GM19438 (cell line): Measurements from ENCODE around the gene TMEM18.

ENCODE experiments used
- ATAC-seq: cut with Tn5 transposase; IDR thresholded peaks from one replicate; pipeline ENCODE4 v1.9.1; 2021; ENCODE audit warnings: low read depth; ENCODE audit not compliant: unreplicated experiment

The TMEM18 gene

DNA sequence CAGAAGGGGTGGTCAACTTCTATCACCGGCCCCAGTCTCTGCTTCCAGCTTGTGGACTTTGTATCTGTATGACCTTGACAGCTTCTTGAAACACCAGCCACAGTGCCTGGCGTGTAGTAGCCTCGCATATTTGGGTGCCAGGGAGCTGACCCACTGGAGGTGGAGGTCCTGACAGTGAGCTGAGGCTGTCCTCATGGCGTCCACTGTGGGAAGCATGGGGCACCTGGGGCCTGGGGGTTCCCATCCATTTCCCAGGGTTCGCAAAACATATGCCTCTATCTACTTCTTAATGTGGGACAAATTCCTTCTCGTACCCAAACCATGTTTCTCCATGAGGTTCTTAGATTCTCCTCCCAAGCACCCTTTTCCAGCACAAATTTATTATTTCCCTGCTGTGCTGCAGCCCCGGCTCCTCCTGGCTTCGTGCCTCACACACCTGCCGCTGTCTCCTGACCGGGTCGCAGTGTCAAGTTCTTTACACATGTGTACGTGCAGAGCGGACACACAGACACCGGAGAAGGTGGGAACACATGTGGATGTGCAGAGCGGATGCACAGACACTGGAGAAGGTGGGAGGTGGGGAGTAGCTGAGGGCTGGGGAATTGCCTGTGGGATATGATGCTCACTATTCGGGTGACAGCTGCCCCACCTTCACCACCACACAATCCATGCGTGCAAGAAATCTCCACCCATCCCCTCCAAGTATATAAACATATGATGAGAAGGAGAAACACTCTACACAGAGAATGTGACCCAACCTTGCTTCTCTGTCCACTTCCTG, 23.4 kb downstream of the TMEM18 start:
- no peak for ATAC-seq

DNA sequence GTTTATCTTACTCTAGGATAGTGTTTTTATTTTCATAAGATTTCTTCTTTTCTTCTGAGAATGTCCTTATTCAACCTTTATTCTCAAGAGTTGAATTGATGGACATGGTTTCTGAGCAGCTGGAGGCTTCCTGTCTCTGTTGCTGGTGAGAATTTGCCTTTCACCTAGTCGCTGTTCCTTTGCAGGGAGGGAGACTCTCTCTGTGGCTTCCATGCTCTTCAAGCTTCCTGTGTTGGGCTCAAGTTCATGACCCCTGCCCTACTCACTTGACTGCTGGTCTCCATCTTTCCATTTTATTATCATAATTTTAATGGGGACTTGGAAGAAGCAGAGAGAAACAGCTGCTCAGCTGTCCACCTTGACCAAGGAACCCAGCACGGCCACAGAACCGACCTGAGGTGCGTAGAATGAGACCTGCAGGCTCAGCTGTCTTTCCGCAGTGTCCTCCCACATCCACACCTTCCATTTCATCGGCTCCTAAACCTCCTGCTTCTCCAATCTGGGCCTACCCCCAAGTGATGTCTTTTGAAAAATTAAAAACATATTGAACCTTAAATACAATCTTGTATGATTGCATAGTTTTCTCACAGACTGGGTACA, 24.2 kb downstream of the TMEM18 start:
- ATAC-seq, result no peak

DNA sequence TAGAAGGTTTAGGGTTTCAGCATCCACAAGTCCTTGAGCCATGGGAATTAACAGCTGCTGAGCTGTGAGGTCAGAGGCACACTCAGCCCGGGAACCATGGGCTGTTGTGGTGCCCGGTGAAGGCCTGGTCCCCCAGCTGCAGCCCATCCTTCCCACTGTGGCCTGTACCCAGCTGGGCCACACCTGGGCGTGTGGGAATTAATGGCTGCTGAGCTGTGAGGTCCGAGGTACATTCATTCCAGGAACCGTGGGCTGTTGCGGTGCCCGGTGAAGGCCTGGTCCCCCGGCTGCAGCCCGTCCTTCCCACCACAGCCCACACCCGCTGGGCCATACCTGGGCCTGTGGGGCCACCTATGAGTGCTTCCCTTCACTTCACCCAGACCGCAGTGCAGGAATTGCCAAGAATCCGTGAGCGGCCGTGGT, 25.2 kb downstream of the TMEM18 start:
- ATAC-seq, result no peak

DNA sequence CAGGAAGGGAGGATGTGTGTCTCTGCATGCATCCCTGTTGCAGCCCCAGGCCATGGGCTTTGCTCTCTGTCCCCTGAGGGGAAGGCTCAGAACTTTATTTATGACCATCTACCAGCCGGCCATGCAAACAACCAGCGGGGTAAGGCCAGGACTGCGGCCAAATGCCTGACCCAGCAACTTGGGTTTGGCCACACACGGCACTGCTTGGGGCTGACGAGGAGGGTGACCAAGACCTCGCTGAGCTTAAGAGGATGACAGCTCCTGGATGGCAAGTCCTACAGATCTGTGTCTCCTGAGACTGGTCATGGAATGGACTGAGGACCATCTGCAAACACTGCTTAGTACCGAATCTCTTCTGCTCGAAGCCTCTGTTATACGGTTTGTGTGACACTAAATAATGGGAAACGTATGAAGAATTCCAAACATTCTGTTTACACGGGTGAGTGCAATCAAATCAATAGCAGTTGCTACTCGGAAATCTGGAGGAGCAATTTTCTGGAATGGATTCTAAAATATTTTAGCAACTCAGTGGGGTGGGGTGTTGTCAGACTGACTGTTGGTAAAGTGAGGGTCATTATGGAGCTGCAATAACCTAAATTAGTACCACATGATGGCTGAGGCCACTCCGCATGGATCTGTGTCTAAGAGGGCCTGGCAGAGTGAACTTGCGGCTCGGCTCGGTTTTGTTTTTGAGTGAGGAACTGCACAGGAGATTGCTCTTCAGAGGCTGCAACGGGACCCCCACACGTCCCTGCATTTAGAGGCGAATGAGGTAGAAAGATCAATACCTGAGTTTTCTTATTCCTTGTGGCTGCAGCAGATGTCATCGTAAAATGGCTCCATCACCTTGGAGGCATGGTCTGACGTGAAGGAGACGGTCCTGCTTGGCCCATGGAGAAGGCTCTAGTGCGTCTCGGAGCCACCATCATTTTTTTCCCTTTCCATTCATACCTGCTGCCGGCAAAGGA, 26.6 kb downstream of the TMEM18 start:
- no peak for ATAC-seq

DNA sequence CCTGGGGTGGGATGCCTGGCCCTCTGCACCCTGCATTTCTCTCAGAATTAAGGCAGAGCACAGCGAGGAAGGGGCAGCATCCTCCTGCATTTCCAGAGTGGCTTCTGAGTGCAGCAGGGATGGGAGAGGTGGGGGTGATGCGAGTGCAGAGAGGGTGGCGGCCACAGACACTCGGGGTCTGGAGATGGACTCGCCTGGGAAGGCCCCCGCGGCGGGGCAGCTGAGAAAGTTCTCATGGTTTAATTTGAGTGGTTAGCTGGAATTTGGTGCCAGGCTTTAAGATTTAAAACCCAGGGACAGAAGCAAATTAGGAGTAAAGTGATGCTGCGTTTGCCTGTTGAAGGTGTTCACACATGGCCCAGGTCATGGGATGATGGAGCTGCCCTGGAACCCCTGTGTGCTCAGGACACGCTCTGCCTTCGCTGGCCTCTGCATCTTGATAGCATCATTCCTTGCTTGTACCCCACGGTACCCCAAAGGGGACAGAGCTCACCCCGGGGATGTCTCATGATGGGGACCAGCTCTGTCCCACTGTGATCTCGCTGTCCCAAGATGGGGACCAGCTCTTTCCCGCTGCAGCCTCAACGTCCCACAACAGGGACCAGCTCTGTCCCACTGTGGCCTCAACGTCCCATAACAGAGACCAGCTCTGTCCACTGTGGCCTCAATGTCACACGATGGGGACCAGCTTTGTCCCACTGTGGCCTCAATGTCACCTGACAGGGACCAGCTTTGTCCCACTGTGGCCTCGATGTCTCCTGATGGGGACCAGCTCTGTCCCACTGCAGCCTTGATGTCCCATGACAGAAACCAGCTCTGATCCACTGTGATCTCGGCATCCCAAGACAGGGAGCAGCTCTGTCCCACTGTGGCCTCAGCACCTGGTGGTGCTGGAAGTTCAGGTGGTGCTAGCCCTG, 27.5 kb downstream of the TMEM18 start:
- ATAC-seq, result no peak

DNA sequence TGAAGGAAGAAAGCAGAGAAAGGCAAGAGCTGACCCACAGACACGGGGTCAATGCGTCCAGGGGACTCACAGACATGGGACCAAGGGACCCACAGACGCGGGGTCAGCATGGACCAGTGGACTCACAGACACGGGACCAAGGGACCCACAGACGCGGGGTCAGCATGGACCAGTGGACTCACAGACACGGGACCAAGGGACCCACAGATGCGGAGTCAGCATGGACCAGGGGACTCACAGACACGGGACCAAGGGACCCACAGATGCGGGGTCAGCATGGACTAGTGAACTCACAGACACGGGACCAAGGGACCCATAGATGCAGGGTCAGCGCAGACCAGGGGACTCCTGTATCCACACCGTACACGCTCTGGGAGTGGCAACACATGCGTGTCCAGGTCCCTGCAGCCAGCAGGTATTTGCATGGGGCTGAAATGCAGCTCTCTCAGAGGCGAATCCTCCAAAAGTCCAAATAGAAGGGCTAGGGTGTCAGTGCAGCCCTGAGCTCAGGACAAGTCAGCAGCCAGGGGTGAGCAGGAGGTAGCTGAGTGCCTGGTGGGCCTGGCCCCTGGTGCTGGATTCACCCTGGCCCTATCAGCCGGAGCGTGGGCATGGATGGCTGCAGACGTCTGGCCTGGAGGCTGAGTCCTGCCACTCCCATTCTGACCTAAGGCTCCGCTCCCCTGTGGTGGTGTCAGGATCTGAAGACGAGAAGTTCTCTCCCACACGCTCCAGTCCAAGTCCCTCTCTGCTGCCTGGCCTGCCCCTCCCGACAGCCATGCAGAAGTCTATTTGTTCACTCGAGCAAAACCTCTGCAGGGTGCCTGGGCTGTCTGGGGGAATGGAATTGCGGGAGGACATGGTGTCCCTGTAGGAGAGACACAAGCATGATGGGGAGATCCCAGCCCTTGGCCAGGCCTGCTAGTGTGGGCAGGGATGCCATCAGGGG, 28.5 kb downstream of the TMEM18 start:
- ATAC-seq, result no peak

DNA sequence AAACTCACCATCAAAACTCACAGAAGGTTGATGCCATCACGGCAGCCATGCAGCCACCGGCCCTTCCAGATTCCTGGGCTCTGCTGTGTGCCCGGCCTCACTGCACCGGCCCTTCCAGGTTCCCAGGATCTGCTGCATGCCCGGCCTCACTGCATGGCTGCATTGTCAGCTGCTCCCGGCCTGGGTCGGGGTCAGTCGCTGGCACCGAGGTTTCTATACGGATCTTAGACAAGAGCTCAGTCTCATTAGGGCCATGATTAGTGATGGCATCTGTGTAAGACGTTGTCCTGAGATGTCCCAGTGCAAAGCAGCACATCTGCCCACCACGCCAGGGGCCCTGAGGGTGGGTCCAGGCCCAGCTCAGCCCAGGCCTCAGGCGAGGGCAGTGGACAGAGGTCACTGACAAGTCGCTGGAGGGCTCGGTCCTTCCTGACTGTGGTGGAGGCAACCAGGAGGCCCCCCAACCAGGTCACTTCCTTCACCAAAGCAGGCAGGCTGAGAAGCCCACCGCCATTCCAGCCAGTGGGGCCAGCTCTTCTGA, 29.4 kb downstream of the TMEM18 start:
- no peak for ATAC-seq

DNA sequence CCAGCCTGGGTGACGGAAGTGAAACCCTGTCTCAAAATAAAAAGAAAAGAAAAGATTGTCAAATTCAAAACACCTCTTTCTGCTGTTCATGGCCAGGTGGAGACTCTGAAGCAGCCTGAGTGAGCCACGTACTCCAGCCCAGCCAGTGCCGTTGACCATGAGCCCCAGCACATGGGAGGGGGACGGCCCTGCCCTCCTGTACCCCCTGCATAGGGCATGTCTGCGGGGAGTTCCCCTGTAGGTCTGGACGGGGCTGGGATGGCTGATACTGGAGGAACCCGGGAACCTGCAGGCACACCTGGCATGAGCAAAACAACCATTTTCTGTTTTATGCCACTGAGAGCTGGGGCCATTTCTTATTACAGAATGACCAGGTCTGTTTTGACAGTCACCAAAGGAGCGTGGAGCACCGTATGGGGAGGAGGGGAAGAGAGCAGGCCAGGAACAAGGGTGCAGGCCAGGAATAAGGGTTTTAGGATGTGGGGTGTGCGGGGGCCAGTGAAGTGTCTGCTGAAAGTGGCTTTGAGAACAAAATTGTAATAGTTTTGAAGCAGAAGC, 30.1 kb downstream of the TMEM18 start:
- ATAC-seq, result no peak

DNA sequence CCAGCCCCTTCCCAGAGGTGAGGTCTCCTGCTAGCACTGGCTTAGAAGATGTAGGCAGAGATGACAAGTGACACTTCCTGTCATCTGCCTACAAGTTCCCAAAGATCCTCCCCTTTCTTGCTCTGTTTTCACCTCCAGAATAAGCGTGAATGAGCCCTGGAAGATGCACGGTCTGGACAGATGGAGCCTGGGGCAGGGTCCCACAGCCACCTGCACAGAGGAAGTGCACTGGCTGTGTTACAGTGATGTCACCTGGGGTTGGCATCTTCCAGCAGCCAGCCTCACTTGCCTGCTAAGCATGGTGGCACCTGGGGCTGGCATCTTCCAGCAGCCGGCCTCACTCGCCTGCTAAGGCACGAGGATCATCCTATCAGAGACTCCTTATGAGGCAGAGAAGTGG, 32.3 kb downstream of the TMEM18 start:
- no peak for ATAC-seq

DNA sequence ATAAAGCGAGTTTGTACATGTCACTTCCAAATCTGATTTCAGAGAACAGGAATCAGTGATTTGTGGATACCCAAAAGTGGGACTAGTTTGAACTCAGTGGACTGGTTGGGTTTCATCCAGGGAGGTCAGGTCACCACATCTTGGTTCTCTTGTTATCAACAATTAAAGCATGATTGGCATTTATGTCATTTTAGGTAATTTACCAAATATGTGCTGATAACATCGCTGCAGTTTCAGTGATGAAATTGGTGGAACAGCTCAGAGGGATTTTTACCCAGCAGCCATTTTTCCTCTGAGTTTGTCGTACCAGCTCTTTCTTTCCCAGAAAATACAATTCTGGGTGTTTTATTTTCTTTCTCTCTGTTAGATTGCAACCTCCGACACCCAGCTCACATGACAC, 33.4 kb downstream of the TMEM18 start:
- no peak for ATAC-seq

DNA sequence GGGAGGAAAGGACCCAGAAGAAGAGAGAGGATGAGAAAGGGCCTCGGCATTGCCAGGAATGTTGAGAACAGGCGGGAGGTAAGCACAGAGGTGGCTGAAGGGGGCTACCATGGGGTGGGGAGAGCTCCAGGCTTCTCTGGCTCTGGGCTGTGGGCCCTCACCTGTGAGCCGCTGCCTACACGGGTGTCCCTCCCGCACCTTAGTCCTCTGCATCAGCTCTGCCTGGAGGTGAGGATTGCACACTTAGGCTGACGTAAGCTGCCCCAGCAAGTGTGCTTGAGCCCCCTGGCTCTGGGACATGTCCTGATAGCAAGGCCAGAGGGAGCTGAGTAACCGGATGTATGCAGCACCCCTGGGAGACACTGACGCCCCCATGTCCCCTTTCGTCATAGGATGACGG, 33.9 kb downstream of the TMEM18 start:
- no peak for ATAC-seq

DNA sequence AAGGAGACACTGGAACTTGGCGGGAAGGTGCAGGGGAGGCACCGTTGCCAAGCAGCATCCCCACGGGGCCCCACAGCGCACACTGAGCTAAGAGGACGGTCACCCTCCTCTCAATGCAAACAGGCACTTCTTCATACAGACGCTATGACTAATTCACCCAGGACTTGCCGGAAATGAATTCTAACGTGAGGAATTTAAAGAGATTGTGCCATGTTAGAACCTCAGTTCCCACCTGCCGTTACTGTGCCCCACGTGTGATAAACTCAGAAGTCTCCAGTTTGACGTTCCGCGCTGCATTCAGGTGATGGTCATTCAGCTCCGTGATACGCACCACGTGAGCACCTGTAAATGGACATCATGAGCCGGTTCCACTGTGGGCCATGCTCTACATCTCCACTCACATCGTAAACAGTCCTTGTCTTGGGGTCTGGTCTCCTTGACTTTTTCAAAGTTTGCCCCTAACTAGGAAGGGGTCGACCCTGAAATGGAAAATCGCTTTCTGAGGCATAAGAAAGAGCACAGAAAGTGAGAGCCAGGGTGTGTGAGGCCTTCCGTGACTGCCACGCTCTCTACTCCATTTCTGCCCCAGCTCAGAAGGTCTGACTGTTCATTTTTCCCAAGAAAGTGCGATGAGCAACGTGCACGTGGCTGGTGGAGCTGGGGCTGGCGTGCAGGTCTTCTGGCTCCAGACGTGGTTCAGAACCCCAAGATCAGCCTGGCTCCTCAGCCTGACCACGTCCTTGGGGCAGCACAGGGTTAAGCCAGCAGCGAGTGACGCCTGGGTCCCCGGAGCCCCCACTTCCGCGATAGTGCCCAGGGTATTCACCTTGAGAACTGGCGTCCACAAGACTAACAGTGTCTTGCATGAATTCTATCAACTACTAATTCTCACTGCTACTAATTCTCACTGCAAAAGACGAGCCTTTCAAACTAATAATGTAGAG, 35.1 kb downstream of the TMEM18 start:
- ATAC-seq, result no peak

DNA sequence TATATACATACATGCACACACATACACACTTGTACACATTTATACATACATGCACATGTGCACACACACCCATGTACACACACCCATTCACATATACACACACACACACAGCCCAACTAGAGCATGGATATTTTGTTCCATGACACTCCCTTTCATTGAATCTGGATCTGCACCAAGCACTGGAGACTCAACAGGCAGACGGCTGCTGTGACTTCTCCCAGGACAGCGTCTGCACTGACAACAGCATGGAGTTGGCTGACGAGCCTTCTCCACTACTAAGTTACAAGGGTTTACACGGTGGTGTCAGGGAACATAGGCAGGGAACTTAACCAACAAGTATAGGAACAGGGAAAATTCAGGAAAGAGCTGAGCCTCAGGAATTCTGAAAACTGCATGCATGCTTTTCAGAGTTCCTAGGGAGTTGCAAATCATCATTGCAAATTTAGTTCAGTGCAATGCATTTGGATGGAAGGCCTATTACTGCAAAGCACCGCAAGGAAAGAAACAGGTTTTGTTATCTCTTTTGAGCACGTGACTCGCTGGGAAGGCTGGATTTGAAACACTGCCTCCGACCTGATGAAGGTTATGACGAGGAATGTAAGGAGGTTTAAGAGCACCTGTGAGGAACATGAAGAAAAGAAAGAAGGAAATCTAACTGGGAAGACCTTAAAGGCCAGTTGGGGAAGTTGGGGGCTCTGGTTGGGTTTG, 35.9 kb downstream of the TMEM18 start:
- ATAC-seq, result no peak

DNA sequence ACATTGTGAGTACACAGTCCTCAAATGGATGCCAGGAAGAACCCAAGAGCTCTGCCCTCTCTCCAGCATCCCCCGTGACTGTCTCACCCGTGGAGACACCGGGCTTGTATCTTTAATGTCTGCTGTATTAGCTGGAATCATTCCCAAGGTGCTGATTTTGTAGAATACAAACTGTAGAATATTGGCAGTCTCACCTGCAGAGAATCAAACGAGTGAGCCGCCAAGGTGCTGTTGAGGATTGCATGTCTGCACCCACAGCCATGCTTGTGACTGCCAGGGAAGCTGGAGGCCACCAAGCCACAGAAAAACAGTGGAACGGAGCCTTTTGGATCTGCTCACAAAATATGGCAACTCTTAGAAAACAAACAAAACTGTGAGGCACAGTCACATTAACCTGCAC, 37.5 kb downstream of the TMEM18 start:
- no peak for ATAC-seq

DNA sequence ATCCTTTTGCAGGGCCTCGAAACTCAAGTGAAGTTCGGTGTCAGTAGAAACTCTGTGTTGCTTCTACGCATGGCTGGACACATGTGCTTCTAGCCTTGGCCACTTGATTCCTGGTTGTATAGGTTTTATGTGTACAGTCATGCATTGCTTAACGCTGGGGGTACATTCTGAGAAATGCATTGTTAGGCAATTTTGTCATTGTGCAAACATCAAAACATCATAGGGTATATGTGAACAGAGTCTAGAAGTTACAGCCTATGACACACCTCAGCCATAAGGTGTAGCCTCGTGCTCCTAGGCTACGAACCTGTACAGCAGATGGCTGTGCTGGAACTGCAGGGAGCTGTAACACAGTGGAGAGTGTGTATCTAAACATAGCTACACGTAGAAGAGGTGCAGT, 39.4 kb downstream of the TMEM18 start:
- no peak for ATAC-seq

DNA sequence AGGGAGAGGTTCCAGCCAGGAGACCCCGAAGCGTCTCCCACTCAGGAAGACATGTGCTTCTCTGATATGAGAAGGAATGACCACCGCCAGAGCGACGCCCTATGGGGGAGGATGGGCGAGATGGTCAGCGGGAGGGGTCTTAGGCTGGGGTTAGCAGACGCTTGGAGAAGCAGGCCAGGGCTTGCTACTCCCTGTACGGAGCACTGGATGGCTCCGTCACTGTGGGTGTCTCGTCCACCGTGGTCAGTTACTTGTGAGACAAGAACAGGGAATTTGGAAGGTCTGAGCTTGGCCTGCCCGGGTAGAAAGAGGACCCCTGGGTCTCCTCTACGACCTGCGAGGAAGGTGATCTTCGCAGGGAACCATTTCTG, 39.8 kb downstream of the TMEM18 start:
- no peak for ATAC-seq
